Measurements from ENCODE around the gene GPRIN3. TPM values are rescaled to one million over a fixed set of nuclear protein-coding genes. Genes with fewer than 3 reads are reported as not detected.

GPRIN3 gene
- total RNA-seq, 2 donors from 2014 or later = 2.1 to 2.3 TPM

- H3K4me1 ChIP-seq (ENCODE audit: control insufficient read depth, insufficient read depth, low read length) = no peaks in the 10 kb centered on the region
- H3K27me3 Mint-ChIP-seq (ENCODE audit: insufficient read depth) = no peaks in the 10 kb centered on the region
- H3K4me1 Mint-ChIP-seq = peaks cover 3% of the 10 kb centered on the region
- no peaks in the 10 kb centered on the region for H3K27me3 ChIP-seq (ENCODE audit: control insufficient read depth, insufficient read depth, low read length, poor library complexity, severe bottlenecking)
- H3K27ac Mint-ChIP-seq = no peak overlapping the region
- peaks cover 10% of the 10 kb centered on the region for H3K9me3 ChIP-seq (ENCODE audit: control insufficient read depth, low read length)
- H3K36me3 ChIP-seq (ENCODE audit: control insufficient read depth, insufficient read depth, low read length) = no peaks in the 10 kb centered on the region
- no peak for DNase-seq
- H3K4me3 ChIP-seq (ENCODE audit: low read length) = no peak overlapping the region
- WGBS, 2 experiments (ENCODE audit: insufficient coverage in 1 of 2, insufficient read length in 1 of 2) = 89 to 92% methylated on average over 2 to 4 of the region's 4 CpGs
- H3K9me3 Mint-ChIP-seq = peaks cover 10% of the 10 kb centered on the region
- no peak overlapping the region for H3K27ac ChIP-seq (ENCODE audit: low read depth, low read length)
- H3K4me3 Mint-ChIP-seq = no peak overlapping the region
- no peak for TF ChIP-seq CTCF (conservative IDR thresholded peaks at IDR 0.05)
- H3K9ac ChIP-seq (ENCODE audit: extremely low read depth, low read length, poor library complexity, severe bottlenecking) = no peak overlapping the region
- H3K36me3 Mint-ChIP-seq (ENCODE audit: low read depth) = no peaks in the 10 kb centered on the region
Measured at GRCh38 chr4:89293299-89293698, 14.3 kb downstream of the GPRIN3 start.

DNA sequence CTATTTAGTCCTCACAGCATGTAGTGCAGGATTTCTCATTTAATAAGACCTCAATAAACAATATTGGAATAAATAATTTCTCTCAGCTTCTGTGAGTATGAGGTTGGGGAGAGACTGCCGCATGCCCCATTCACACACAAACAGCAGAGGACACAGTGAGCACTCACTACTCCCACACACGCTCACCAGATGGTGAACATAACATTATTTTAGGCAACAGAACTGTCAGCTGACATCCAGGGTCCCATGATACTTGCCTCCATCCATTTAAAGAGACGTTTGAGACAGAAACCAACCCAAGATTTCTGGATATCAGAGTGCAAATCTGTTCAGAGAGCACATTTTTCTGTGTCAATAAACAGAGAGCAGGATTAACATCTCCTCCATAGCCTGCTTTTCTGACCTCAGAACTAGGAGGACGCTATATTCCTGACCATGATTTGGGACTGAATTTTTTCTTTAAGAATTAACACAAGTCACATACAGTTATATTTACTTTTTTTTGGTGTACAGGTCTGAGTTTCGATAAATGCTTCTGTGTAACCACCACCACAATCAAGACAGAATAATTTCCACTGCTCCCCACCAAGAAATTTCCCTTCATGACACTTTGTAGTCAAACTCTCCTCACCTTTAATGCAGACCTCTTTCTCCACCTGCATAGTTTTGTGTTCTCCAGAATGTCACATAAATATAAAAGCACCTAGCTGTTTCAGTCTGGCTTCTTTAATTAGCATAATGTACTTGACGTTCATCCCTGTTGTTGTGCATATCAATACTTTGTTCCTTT, 16.7 kb downstream of the GPRIN3 start:
- no peak for TF ChIP-seq CTCF (conservative IDR thresholded peaks at IDR 0.05)
- Histone ChIP-seq H3K4me1 (ENCODE audit: control insufficient read depth, insufficient read depth, low read length) (no peaks in the 10 kb centered on the region), H3K4me3 (ENCODE audit: low read length) (no peak overlapping the region), H3K9ac (ENCODE audit: extremely low read depth, low read length, poor library complexity, severe bottlenecking) (no peak overlapping the region), H3K9me3 (ENCODE audit: control insufficient read depth, low read length) (peaks cover 10% of the 10 kb centered on the region), H3K27ac (ENCODE audit: low read depth, low read length) (no peak overlapping the region), H3K27me3 (ENCODE audit: control insufficient read depth, insufficient read depth, low read length, poor library complexity, severe bottlenecking) (no peaks in the 10 kb centered on the region), H3K36me3 (ENCODE audit: control insufficient read depth, insufficient read depth, low read length) (no peaks in the 10 kb centered on the region)
- peaks cover 10% of the 10 kb centered on the region for H3K9me3 Mint-ChIP-seq
- no peak overlapping the region for H3K4me3 Mint-ChIP-seq
- no peaks in the 10 kb centered on the region for H3K36me3 Mint-ChIP-seq (ENCODE audit: low read depth)
- DNase-seq = no peak
- H3K27ac Mint-ChIP-seq = no peak overlapping the region
- H3K4me1 Mint-ChIP-seq = peaks cover 3% of the 10 kb centered on the region
- WGBS, 2 experiments (ENCODE audit: insufficient coverage in 1 of 2, insufficient read length in 1 of 2) = 92 to 98% methylated on average over 5 to 6 of the region's 6 CpGs
- H3K27me3 Mint-ChIP-seq (ENCODE audit: insufficient read depth) = no peaks in the 10 kb centered on the region

DNA sequence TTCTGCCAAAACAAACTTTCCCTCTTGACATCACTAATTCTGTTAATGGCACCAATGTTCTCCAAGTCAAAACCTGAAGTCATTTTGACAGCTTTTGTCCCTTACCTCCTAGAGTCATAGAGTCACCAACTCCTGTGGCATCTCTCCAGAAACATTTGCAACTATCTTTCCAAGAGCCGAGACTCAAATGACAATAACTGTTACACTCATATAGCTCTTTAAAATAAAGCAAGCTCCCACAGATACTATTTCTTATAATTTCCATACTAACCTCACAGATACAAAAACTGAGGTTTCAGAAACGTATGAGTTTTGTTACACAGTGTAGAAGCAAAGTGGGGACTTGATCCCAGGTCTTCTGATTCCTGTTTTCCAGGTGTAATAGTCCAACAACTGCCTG, 18.3 kb downstream of the GPRIN3 start:
- Histone ChIP-seq H3K4me3 (ENCODE audit: low read length) (no peak overlapping the region), H3K9me3 (ENCODE audit: control insufficient read depth, low read length) (peaks cover 10% of the 10 kb centered on the region), H3K9ac (ENCODE audit: extremely low read depth, low read length, poor library complexity, severe bottlenecking) (no peak overlapping the region), H3K27ac (ENCODE audit: low read depth, low read length) (no peak overlapping the region), H3K36me3 (ENCODE audit: control insufficient read depth, insufficient read depth, low read length) (no peaks in the 10 kb centered on the region), H3K4me1 (ENCODE audit: control insufficient read depth, insufficient read depth, low read length) (no peaks in the 10 kb centered on the region), H3K27me3 (ENCODE audit: control insufficient read depth, insufficient read depth, low read length, poor library complexity, severe bottlenecking) (no peaks in the 10 kb centered on the region)
- Mint-ChIP-seq H3K27ac (no peak overlapping the region), H3K4me3 (no peak overlapping the region), H3K27me3 (ENCODE audit: insufficient read depth) (no peaks in the 10 kb centered on the region), H3K9me3 (peaks cover 10% of the 10 kb centered on the region), H3K36me3 (ENCODE audit: low read depth) (no peaks in the 10 kb centered on the region), H3K4me1 (peaks cover 2% of the 10 kb centered on the region)
- TF ChIP-seq CTCF (conservative IDR thresholded peaks at IDR 0.05) = no peak
- WGBS, 2 experiments (ENCODE audit: insufficient coverage in 1 of 2, insufficient read length in 1 of 2) = 86 to 91% methylated on average over 2 of the region's 2 CpGs
- no peak for DNase-seq
